ENCODE results near the gene TBKBP1.

Gene TBKBP1

GRCh38 chr17:47742319-47743181 lies 48.6 kb downstream of the TBKBP1 start:
- no peak for FAIRE-seq
- no peak for DNase-seq (ENCODE audit: extremely low spot score, insufficient read length, low read depth)

GRCh38 chr17:47744168-47745036 lies 50.4 kb downstream of the TBKBP1 start:
- no peak for FAIRE-seq
- no peak for DNase-seq (ENCODE audit: extremely low spot score, insufficient read length, low read depth)

- DNase-seq (ENCODE audit: extremely low spot score, insufficient read length, low read depth): no peak
- no peak for FAIRE-seq
Measured at GRCh38 chr17:47745037-47745380, 51.0 kb downstream of the TBKBP1 start.

DNA sequence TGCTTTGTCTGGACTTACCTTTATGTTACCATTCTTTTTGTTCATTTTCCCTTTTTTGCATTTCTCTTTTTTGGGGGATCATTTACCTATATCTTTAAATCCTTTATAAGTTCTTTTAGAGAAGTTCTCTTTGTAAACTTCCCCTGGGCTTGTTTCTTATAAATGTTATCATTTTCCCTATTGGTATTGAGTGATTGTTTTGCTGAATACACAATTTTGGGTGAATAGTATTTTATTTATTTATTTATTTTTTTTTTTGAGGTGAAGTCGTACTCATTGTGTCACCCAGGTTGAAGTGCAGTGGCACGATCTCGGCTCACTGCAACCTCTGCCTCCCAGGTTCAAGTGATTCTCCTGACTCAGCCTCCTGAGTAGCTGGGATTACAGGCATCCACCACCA lies 57.5 kb downstream of the TBKBP1 start:
- DNase-seq (ENCODE audit: extremely low spot score, insufficient read length, low read depth) (no peak), FAIRE-seq (no peak)

DNA sequence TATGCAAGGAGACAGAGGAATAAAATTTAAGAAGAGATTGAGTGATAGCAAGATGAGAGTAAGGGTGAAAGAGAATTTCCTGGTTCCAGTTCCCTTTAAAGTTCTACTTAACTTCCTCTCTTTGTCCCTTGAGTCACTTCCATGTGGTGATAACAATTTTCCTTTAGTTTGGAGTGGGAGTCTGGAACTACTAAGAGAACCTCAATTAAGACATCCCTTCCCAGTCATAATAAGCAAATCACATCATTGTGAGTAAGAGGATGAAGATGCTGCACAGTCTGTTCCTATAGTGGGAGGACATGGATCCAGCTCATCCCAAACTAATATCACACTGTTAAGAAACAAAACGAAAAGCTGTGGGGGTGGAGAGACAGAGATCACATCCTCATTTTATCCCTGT lies 63.4 kb downstream of the TBKBP1 start:
- no peak for DNase-seq (ENCODE audit: extremely low spot score, insufficient read length, low read depth)

GRCh38 chr17:47760409-47761140 lies 66.6 kb downstream of the TBKBP1 start:
- DNase-seq (ENCODE audit: extremely low spot score, insufficient read length, low read depth): no peak
- FAIRE-seq: no peak

More for the DNA sequence above, 63.4 kb downstream of the TBKBP1 start:
- FAIRE-seq: no peak

Data from GM18507 (cell line).